Central memory CD8-positive, alpha-beta T cell (primary cell): Measurements from ENCODE around the gene MET.
A peak's percentile ranks its signal among the peaks of the same experiment; 100 is the strongest.

Experiments
- ATAC-seq: fragments of 150-1000 bp; cut with Tn5 transposase; replicated peaks from 2 replicates; pipeline ENCODE4 v1.10.0; 2022; ENCODE audit warnings: mild to moderate bottlenecking, moderate FRiP score, moderate number of reproducible peaks; ENCODE audit not compliant: poor library complexity, severe bottlenecking; ENCODE audit errors: extremely low read depth
- DNase-seq, 2 donors: peaks; one replicate each; pipeline ENCODE4 v3.0.0; 2021; ENCODE audit warnings: low spot score in 2 of 2
- H3K27ac Mint-ChIP-seq: one replicate; pipeline ENCODE4 v1.8.0; 2022; ENCODE audit warnings: low read depth, mild to moderate bottlenecking, moderate library complexity, mixed read lengths
- H3K27me3 Mint-ChIP-seq: one replicate; pipeline ENCODE4 v1.8.0; 2022; ENCODE audit warnings: mixed read lengths
- H3K36me3 Mint-ChIP-seq: one replicate; pipeline ENCODE4 v1.8.0; 2022; ENCODE audit warnings: mild to moderate bottlenecking, moderate library complexity, mixed read lengths; ENCODE audit not compliant: insufficient read depth
- H3K4me1 Mint-ChIP-seq: one replicate; pipeline ENCODE4 v1.8.0; 2022; ENCODE audit warnings: mixed read lengths
- H3K4me3 Mint-ChIP-seq: one replicate; pipeline ENCODE4 v1.8.0; 2022; ENCODE audit warnings: mild to moderate bottlenecking, moderate library complexity, mixed read lengths
- H3K9me3 Mint-ChIP-seq: one replicate; pipeline ENCODE4 v1.8.0; 2022; ENCODE audit warnings: mixed read lengths

Gene MET

GRCh38 chr7:116793795-116794340 is 121.9 kb downstream of the MET start:
- ATAC-seq: no peak
- H3K36me3 Mint-ChIP-seq: peaks cover 2% of the 10 kb centered on the region
- no peaks in the 10 kb centered on the region for H3K9me3 Mint-ChIP-seq
- H3K27me3 Mint-ChIP-seq: peaks cover 16% of the 10 kb centered on the region
- no peak overlapping the region for H3K4me3 Mint-ChIP-seq
- no peak overlapping the region for H3K27ac Mint-ChIP-seq
- H3K4me1 Mint-ChIP-seq: no peaks in the 10 kb centered on the region
- DNase-seq: no peak

- no peak overlapping the region for H3K27ac Mint-ChIP-seq
- no peaks in the 10 kb centered on the region for H3K4me1 Mint-ChIP-seq
- ATAC-seq (no peak), DNase-seq (no peak)
- no peak overlapping the region for H3K4me3 Mint-ChIP-seq
- H3K27me3 Mint-ChIP-seq: peaks cover 26% of the 10 kb centered on the region
- H3K36me3 Mint-ChIP-seq: peaks cover 2% of the 10 kb centered on the region
- H3K9me3 Mint-ChIP-seq: no peaks in the 10 kb centered on the region
Observed at GRCh38 chr7:116796471-116796870, 124.5 kb downstream of the MET start.

GRCh38 chr7:116797612-116798011 is 125.6 kb downstream of the MET start:
- H3K4me1 Mint-ChIP-seq: peaks cover 1% of the 10 kb centered on the region
- DNase-seq (no peak), ATAC-seq (no peak)
- no peak overlapping the region for H3K4me3 Mint-ChIP-seq
- H3K36me3 Mint-ChIP-seq: no peaks in the 10 kb centered on the region
- H3K27me3 Mint-ChIP-seq: peaks cover 26% of the 10 kb centered on the region
- no peak overlapping the region for H3K27ac Mint-ChIP-seq
- no peaks in the 10 kb centered on the region for H3K9me3 Mint-ChIP-seq

GRCh38 chr7:116798232-116798631 is 126.2 kb downstream of the MET start:
- no peak for ATAC-seq
- peaks cover 27% of the 10 kb centered on the region for H3K27me3 Mint-ChIP-seq

GRCh38 chr7:116799916-116800315 is 127.9 kb downstream of the MET start:
- H3K27me3 Mint-ChIP-seq: peaks cover 33% of the 10 kb centered on the region
- no peak for ATAC-seq

More at GRCh38 chr7:116798232-116798631, 126.2 kb downstream of the MET start:
- Mint-ChIP-seq H3K4me1 (peaks cover 5% of the 10 kb centered on the region), H3K4me3 (no peak overlapping the region), H3K27ac (no peak overlapping the region), H3K36me3 (no peaks in the 10 kb centered on the region), H3K9me3 (no peaks in the 10 kb centered on the region)
- DNase-seq: no peak

GRCh38 chr7:116800594-116800993 is 128.6 kb downstream of the MET start:
- H3K9me3 Mint-ChIP-seq: no peaks in the 10 kb centered on the region
- H3K27me3 Mint-ChIP-seq: peaks cover 33% of the 10 kb centered on the region
- H3K4me1 Mint-ChIP-seq: peaks cover 5% of the 10 kb centered on the region
- H3K36me3 Mint-ChIP-seq: no peaks in the 10 kb centered on the region
- DNase-seq: no peak
- H3K4me3 Mint-ChIP-seq: no peak overlapping the region
- no peak overlapping the region for H3K27ac Mint-ChIP-seq
- ATAC-seq: no peak

More at GRCh38 chr7:116799916-116800315, 127.9 kb downstream of the MET start:
- no peak overlapping the region for H3K4me3 Mint-ChIP-seq
- H3K4me1 Mint-ChIP-seq: peaks cover 5% of the 10 kb centered on the region
- H3K9me3 Mint-ChIP-seq: no peaks in the 10 kb centered on the region
- no peak overlapping the region for H3K27ac Mint-ChIP-seq
- no peaks in the 10 kb centered on the region for H3K36me3 Mint-ChIP-seq
- DNase-seq: no peak

GRCh38 chr7:116801092-116801710 is 129.2 kb downstream of the MET start:
- ATAC-seq (no peak), DNase-seq (no peak)
- Mint-ChIP-seq H3K36me3 (no peaks in the 10 kb centered on the region), H3K4me3 (no peak overlapping the region), H3K27ac (no peak overlapping the region), H3K27me3 (peaks cover 33% of the 10 kb centered on the region), H3K9me3 (no peaks in the 10 kb centered on the region), H3K4me1 (peaks cover 5% of the 10 kb centered on the region)

- Mint-ChIP-seq H3K9me3 (no peaks in the 10 kb centered on the region), H3K36me3 (no peaks in the 10 kb centered on the region), H3K4me1 (peaks cover 5% of the 10 kb centered on the region), H3K27ac (no peak overlapping the region), H3K27me3 (peaks cover 33% of the 10 kb centered on the region), H3K4me3 (no peak overlapping the region)
- DNase-seq (no peak), ATAC-seq (no peak)
Observed at GRCh38 chr7:116802144-116802745, 130.2 kb downstream of the MET start.

GRCh38 chr7:116802746-116803152 is 130.8 kb downstream of the MET start:
- no peak for DNase-seq
- H3K9me3 Mint-ChIP-seq: no peaks in the 10 kb centered on the region
- H3K4me1 Mint-ChIP-seq: peaks cover 5% of the 10 kb centered on the region
- no peaks in the 10 kb centered on the region for H3K36me3 Mint-ChIP-seq
- peaks cover 33% of the 10 kb centered on the region for H3K27me3 Mint-ChIP-seq
- peak; percentile 76 for ATAC-seq
- no peak overlapping the region for H3K4me3 Mint-ChIP-seq
- H3K27ac Mint-ChIP-seq: no peak overlapping the region

- Mint-ChIP-seq H3K4me1 (peaks cover 5% of the 10 kb centered on the region), H3K9me3 (no peaks in the 10 kb centered on the region), H3K36me3 (no peaks in the 10 kb centered on the region), H3K27ac (no peak overlapping the region), H3K4me3 (no peak overlapping the region), H3K27me3 (peaks cover 19% of the 10 kb centered on the region)
- DNase-seq (no peak), ATAC-seq (no peak)
Observed at GRCh38 chr7:116804471-116804870, 132.5 kb downstream of the MET start.

GRCh38 chr7:116805100-116805544 is 133.1 kb downstream of the MET start:
- H3K27me3 Mint-ChIP-seq: peaks cover 15% of the 10 kb centered on the region
- H3K27ac Mint-ChIP-seq: no peak overlapping the region
- DNase-seq: no peak
- ATAC-seq: no peak
- H3K4me1 Mint-ChIP-seq: peaks cover 5% of the 10 kb centered on the region
- H3K9me3 Mint-ChIP-seq: no peaks in the 10 kb centered on the region
- no peaks in the 10 kb centered on the region for H3K36me3 Mint-ChIP-seq
- H3K4me3 Mint-ChIP-seq: no peak overlapping the region

- no peak overlapping the region for H3K27ac Mint-ChIP-seq
- H3K4me1 Mint-ChIP-seq: peaks cover 5% of the 10 kb centered on the region
- no peaks in the 10 kb centered on the region for H3K9me3 Mint-ChIP-seq
- ATAC-seq (no peak), DNase-seq (no peak)
- H3K4me3 Mint-ChIP-seq: no peak overlapping the region
- no peaks in the 10 kb centered on the region for H3K36me3 Mint-ChIP-seq
- H3K27me3 Mint-ChIP-seq: peaks cover 15% of the 10 kb centered on the region
Observed at GRCh38 chr7:116806046-116806944, 134.3 kb downstream of the MET start.
